Natural killer cell (primary cell): ENCODE results near the gene FBXO42. TPM values are rescaled to one million over a fixed set of nuclear protein-coding genes. Genes with fewer than 3 reads are reported as not detected.

Experiments
- ATAC-seq, 3 donors: fragments of 150-1000 bp in 2 of 3; fragments of 200-7000 bp in 1 of 3; cut with Tn5 transposase; 1 replicate in 1 of 3; 2 replicates in 2 of 3; pipeline ENCODE4 v1.10.0; 2021; ENCODE audit warnings: mild to moderate bottlenecking in 2 of 3, moderate library complexity in 2 of 3
- DNase-seq, 2 donors: peaks; one replicate each; pipeline versions ENCODE4 v3.0.0 to v3.0.0-alpha.2; 2013 to 2021; ENCODE audit warnings: mixed read lengths in 1 of 2
- H3K27ac ChIP-seq: one replicate; pipeline ENCODE4 v1.5.1; 2013; ENCODE audit warnings: mild to moderate bottlenecking, low read length
- H3K27me3 ChIP-seq: one replicate; pipeline ENCODE4 v1.6.1; 2013; ENCODE audit warnings: low read length; ENCODE audit not compliant: control insufficient read depth, insufficient read depth
- H3K36me3 ChIP-seq: one replicate; pipeline ENCODE4 v1.6.1; 2013; ENCODE audit warnings: low read length; ENCODE audit not compliant: control insufficient read depth, insufficient read depth
- H3K4me1 ChIP-seq: one replicate; pipeline ENCODE4 v1.6.1; 2013; ENCODE audit warnings: low read length; ENCODE audit not compliant: control insufficient read depth, insufficient read depth
- H3K4me3 ChIP-seq: one replicate; pipeline ENCODE4 v1.5.1; 2013; ENCODE audit warnings: low read length
- H3K9me3 ChIP-seq: one replicate; pipeline ENCODE4 v1.6.1; 2013; ENCODE audit warnings: low read length; ENCODE audit not compliant: control insufficient read depth, insufficient read depth
- H3K27ac Mint-ChIP-seq, 2 donors: one replicate each; pipeline ENCODE4 v1.8.0; 2022; ENCODE audit warnings: mild to moderate bottlenecking in 2 of 2, mixed read lengths in 2 of 2, moderate library complexity in 1 of 2
- H3K27me3 Mint-ChIP-seq, 2 donors: one replicate each; pipeline ENCODE4 v1.8.0; 2022; ENCODE audit warnings: low read depth in 2 of 2, mixed read lengths in 2 of 2
- H3K36me3 Mint-ChIP-seq: one replicate; pipeline ENCODE4 v1.8.0; 2022; ENCODE audit warnings: mixed read lengths
- H3K4me1 Mint-ChIP-seq, 2 donors: one replicate each; pipeline ENCODE4 v1.8.0; 2022; ENCODE audit warnings: mixed read lengths in 2 of 2
- H3K4me3 Mint-ChIP-seq: one replicate; pipeline ENCODE4 v1.8.0; 2022; ENCODE audit warnings: mild to moderate bottlenecking, moderate library complexity, mixed read lengths
- H3K9me3 Mint-ChIP-seq, 2 donors: one replicate each; pipeline ENCODE4 v1.8.0; 2022; ENCODE audit warnings: mixed read lengths in 2 of 2
- CTCF ChIP-seq: fragments of 200-600 bp; IDR thresholded peaks from one replicate; pipeline ENCODE4 v1.8.0; 2022; ENCODE audit warnings: antibody characterized with exemption
- WGBS: methylation state at CpG from one replicate; pipeline ENCODE4 v1.1.7; 2013; ENCODE audit warnings: missing lambda C conversion rate; ENCODE audit not compliant: insufficient coverage; 5-methylcytosine and 5-hydroxymethylcytosine counted together
- intact Hi-C: fragments of 100-400 bp; cut with micrococcal nuclease; formaldehyde crosslinking; loops from one replicate; pipeline ENCODE4 v1.14.2; 2022
- total RNA-seq, 4 donors: library from RNA; stranded (reverse); fragments of 120-200 nt in 1 of 4; gene quantifications; one replicate each; pipeline versions ENCODE4 v1.2.3 to v1.2.4, GENCODE V29; 2013 to 2022

Gene FBXO42
- total RNA-seq, 3 donors from 2014 or later (not counting 1 experiment from before 2014, with no cell fraction given), result 19.5 to 24.5 (median 24.1) TPM

- no peaks in the 10 kb centered on the region for H3K9me3 ChIP-seq
- Mint-ChIP-seq H3K4me1 (peaks cover 11 to 21% of the 10 kb centered on the region in 2 donors), H3K27me3 (no peaks in the 10 kb centered on the region), H3K36me3 (no peaks in the 10 kb centered on the region), H3K27ac (no peak overlapping the region), H3K9me3 (no peaks in the 10 kb centered on the region), H3K4me3 (no peak overlapping the region)
- ATAC-seq (no peak), DNase-seq (no peak)
- H3K36me3 ChIP-seq, result no peaks in the 10 kb centered on the region
- no peak overlapping the region for H3K4me3 ChIP-seq
- no CpG with 5 or more reads among the region's 1 CpG for WGBS
- no peaks in the 10 kb centered on the region for H3K4me1 ChIP-seq
- intact Hi-C loops, result no loop called here
- TF ChIP-seq CTCF, result no peak
- no peaks in the 10 kb centered on the region for H3K27me3 ChIP-seq
- H3K27ac ChIP-seq, result no peak overlapping the region
Measured at GRCh38 chr1:16340673-16341072, 11.6 kb downstream of the FBXO42 start.

GRCh38 chr1:16338961-16339360 lies 13.3 kb downstream of the FBXO42 start:
- no peak overlapping the region for H3K4me3 ChIP-seq
- intact Hi-C loops, result no loop called here
- Mint-ChIP-seq H3K4me3 (no peak overlapping the region), H3K27me3 (no peaks in the 10 kb centered on the region), H3K27ac (no peak overlapping the region), H3K9me3 (no peaks in the 10 kb centered on the region), H3K36me3 (no peaks in the 10 kb centered on the region), H3K4me1 (peaks cover 22 to 31% of the 10 kb centered on the region in 2 donors)
- no peak for TF ChIP-seq CTCF
- DNase-seq (no peak), ATAC-seq (no peak)
- H3K27ac ChIP-seq, result no peak overlapping the region
- H3K9me3 ChIP-seq, result no peaks in the 10 kb centered on the region
- H3K4me1 ChIP-seq, result no peaks in the 10 kb centered on the region
- H3K36me3 ChIP-seq, result no peaks in the 10 kb centered on the region
- no peaks in the 10 kb centered on the region for H3K27me3 ChIP-seq
- WGBS, result 97% methylated on average over 4 of the region's 5 CpGs

DNA sequence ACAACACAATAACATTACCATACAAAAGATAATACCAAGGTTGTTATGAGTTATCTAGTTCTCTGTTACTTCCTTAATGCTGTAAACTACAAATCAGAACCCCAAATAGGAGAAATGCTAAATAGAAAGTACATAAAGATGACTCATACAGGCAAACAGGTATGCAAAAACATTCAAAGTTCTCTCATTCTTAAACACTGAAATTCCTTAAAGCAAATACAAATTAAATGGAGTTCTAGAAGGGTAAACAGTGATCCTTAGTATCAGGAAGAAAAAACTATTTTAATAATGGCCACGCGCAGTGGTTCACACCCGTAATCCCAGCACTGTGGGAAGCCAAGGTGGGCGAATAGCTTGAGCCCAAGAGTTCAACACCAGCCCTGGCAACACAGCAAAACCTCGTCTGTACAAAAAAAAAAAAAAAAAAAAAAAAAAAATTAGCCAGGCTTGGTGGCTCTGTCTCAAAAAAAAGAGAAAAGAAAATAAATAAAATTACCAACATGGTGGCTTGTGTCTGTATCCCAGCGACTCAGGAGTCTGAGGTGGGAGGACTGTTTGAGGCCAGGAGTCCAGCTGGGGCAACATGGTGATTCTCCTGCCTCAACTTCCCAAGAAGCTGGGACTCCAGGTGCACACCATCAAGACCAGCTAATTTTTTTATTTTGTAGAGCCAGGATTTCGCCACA lies 17.5 kb downstream of the FBXO42 start:
- Histone ChIP-seq H3K27ac (no peak overlapping the region), H3K36me3 (no peaks in the 10 kb centered on the region), H3K4me1 (no peaks in the 10 kb centered on the region), H3K4me3 (no peak overlapping the region), H3K27me3 (no peaks in the 10 kb centered on the region), H3K9me3 (no peaks in the 10 kb centered on the region)
- no peak for ATAC-seq
- Mint-ChIP-seq H3K27me3 (no peaks in the 10 kb centered on the region), H3K36me3 (no peaks in the 10 kb centered on the region), H3K27ac (peak overlapping the region in 1 of 2 donors; percentile 59), H3K9me3 (no peaks in the 10 kb centered on the region), H3K4me1 (peaks cover 22 to 31% of the 10 kb centered on the region in 2 donors), H3K4me3 (no peak overlapping the region)
- no peak for DNase-seq
- TF ChIP-seq CTCF, result no peak
- WGBS, result 94% methylated on average over 6 of the region's 7 CpGs
- intact Hi-C loops, result no loop called here
